GOT3 (cell line): ENCODE results near the gene SPATA31A7.
"Not testable (repeated sequence)": the region's sequence is repeated elsewhere in the genome, so short reads cannot be mapped to it uniquely, and the experiment has no call there.

Experiments used
- DNase-seq: peaks from one replicate; lab custom pipeline; 2025; ENCODE audit warnings: mixed read lengths; lab: John Stamatoyannopoulos, UW

The SPATA31A7 gene

GRCh38 chr9:61189736-61190135, at the start of gene SPATA31A7:
Gene SPATA31A7, plus strand, starts transcription at chr9:61190036. Its CDS starts 29 bp downstream, at chr9:61190065.
- DNase-seq, result not testable (repeated sequence)

- not testable (repeated sequence) for DNase-seq
Measured at GRCh38 chr9:61226438-61226837, 36.6 kb downstream of the SPATA31A7 start.
